Peyer's patch (tissue), 4 donors: ENCODE results near the gene MIEN1. TPM values are rescaled to one million over a fixed set of nuclear protein-coding genes. Genes with fewer than 3 reads are reported as not detected.
A peak's percentile ranks its signal among the peaks of the same experiment; 100 is the strongest.

Experiments used
- DNase-seq, 3 donors: peaks; one replicate each; pipeline ENCODE4 v3.0.0-alpha.2; 2017 to 2019
- H3K27ac ChIP-seq, 4 donors: fragments of 200-600 bp; sonication (generic); one replicate each; pipeline ENCODE4 v1.5.1; 2016 to 2019
- H3K27me3 ChIP-seq, 2 donors: fragments of 200-600 bp; sonication (generic); one replicate each; pipeline ENCODE4 v1.5.1; 2019
- H3K36me3 ChIP-seq, 3 donors: fragments of 200-600 bp; sonication (generic); one replicate each; pipeline ENCODE4 v1.5.1; 2016 to 2019
- H3K4me1 ChIP-seq, 4 donors: fragments of 200-600 bp; sonication (generic); one replicate each; pipeline ENCODE4 v1.5.1; 2016 to 2019
- H3K4me3 ChIP-seq, 4 donors: fragments of 200-600 bp; sonication (generic); 1 replicate in 3 of 4; 2 replicates in 1 of 4; pipeline ENCODE4 v1.5.1; 2016 to 2019; ENCODE audit warnings: mild to moderate bottlenecking in 1 of 4
- H3K9me3 ChIP-seq, 4 donors: fragments of 200-600 bp; sonication (generic); one replicate each; pipeline ENCODE4 v1.5.1; 2016 to 2019; ENCODE audit warnings: mild to moderate bottlenecking in 1 of 4
- CTCF ChIP-seq, 6 experiments: fragments of 450-650 bp in 4 of 6; fragments of 200-600 bp in 2 of 6; sonication (generic) in 1 of 6; IDR thresholded peaks; one replicate each; pipeline ENCODE4 v1.5.1; 2017 to 2019; ENCODE audit warnings: antibody characterized with exemption in 6 of 6, mild to moderate bottlenecking in 3 of 6, moderate library complexity in 1 of 6
- POLR2A ChIP-seq, 2 donors: fragments of 450-650 bp; IDR thresholded peaks; one replicate each; pipeline ENCODE4 v1.5.1; 2017; ENCODE audit warnings: antibody characterized with exemption in 2 of 2, mild to moderate bottlenecking in 2 of 2, moderate library complexity in 2 of 2
- total RNA-seq, 4 donors: library from RNA; depleted of rRNA; stranded (reverse); fragments of >200 nt; gene quantifications; one replicate each; pipeline ENCODE4 v1.1.0, GENCODE V29; 2016

Gene MIEN1
- total RNA-seq, 4 donors from 2014 or later = 44.6 to 74.9 (median 57.9) TPM

DNA sequence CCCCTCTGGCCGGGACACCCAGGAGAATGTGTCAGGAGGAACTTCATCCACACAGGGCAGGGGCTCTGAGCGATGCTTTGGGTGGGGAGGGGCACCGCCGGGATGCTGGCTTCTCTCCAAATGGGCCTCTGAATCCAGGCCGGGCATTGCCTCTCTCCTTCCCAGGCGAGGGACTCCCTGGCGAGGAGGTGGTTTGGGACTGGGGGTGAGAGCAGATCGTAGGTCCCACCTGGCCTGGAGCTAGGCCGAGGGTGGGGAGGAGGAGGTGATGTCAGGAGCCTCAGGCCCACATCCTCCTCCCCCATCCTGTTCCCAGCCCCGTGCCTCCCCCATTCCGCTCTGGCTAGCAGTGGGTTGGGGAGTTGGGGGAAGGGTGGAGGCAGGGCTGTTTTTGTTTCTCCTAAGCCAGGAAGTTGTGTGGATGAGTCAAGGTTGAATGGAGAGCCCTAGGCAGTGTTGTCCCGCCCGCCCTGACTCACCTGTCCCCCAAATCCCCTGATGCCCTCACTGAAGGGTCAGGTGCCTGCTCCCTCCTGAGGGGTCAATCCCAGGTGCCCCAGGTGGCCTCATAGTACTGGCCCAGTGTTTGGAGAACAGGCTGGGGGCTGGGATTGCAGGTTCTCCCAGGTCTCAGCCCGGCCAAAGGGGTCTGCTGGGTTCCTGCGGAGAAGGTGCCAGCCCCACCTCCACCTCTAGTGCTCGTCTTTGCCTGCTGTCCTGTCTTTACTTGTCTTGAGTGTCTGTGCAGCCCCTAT, 10.2 kb upstream of the MIEN1 start:
- Histone ChIP-seq H3K4me3 (peak overlapping the region in 2 of 4 donors; percentile 63 to 66), H3K27me3 (no peaks in the 10 kb centered on the region), H3K27ac (peak overlapping the region in 3 of 4 donors; percentile 69 to 90 (median 86)), H3K36me3 (peaks cover 0 to 34% (median 0%) of the 10 kb centered on the region in 3 donors), H3K9me3 (no peaks in the 10 kb centered on the region), H3K4me1 (peaks cover 0 to 34% (median 15%) of the 10 kb centered on the region in 4 donors)
- DNase-seq = peak in 1 of 3 donors; percentile 56
- TF ChIP-seq CTCF (IDR thresholded peaks at IDR 0.05) (no peak), POLR2A (IDR thresholded peaks at IDR 0.05) (no peak)

DNA sequence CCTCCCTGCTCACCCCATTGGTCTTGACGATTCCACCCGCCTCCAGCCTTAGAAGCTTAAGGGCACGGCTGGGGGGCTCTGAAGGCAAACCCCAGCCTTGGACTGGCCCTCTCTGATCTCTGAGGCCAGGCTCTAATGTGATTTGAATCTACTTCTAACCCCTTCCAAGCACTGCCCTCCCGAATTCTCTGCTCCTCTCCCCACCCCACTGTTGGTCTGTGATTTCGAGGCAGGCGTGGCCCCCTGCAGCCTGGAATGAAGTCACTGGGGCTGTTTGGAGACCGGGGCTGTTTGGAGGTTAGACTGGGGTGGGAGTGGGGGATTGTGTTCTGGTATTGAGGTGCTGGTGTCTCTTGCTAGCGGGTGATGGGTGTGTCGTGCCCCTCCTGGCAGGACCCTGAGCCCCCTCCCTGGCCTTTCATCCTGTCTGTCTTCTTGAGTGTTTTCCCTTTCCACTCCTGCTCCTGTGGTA, 9.6 kb upstream of the MIEN1 start:
- H3K27me3 ChIP-seq = no peaks in the 10 kb centered on the region
- H3K36me3 ChIP-seq = peaks cover 0 to 28% (median 0%) of the 10 kb centered on the region in 3 donors
- no peaks in the 10 kb centered on the region for H3K9me3 ChIP-seq
- TF ChIP-seq CTCF (IDR thresholded peaks at IDR 0.05) (no peak), POLR2A (IDR thresholded peaks at IDR 0.05) (no peak)
- H3K4me3 ChIP-seq = peak overlapping the region; percentile 26 to 66 (median 50)
- peak overlapping the region in 3 of 4 donors; percentile 69 to 90 (median 86) for H3K27ac ChIP-seq
- H3K4me1 ChIP-seq = peaks cover 0 to 34% (median 15%) of the 10 kb centered on the region in 4 donors
- no peak for DNase-seq

DNA sequence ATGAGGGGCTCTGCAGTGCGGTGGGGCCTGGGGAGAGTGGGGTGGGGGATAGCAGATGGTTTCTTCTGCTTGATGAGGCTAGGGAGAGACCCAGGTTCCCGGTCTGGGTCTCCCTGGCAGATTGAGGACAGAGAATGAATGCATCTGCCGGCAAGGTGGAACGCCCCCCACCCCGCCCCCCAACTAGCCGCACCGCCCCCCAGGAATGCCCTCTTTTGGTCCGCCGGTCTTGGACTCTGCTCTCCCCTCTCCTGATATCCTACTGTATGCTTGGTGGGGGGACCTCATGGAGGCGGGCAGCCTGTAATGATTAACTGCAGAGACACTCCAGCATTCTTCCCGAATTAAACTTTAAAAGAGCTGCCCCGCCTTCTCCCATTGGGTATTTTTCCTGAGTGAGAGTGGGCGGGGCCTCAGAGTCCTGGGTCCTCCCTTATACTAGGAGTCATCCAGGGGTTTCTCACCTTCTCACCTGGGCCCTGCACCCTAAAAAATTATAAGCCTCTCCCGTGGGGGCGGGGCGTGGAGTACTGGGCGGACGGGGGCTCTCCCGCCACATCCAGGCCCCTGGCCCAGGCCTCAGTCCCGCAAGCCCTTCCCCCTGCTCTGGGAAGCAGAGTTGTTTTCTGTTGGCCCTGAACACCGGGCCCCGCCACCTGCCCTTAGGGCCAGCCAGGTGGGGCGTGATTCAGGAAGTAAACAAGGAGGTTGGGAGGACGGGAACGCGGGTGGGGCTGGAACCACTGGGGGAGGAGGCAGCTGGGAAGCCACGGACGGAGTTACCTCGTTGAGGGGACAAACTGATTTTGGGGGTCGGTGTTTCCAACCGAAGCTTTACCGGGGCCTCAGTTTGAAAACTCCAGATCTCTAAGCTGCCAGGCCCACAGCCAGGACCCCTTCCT, 8.9 kb upstream of the MIEN1 start:
- H3K27me3 ChIP-seq = no peaks in the 10 kb centered on the region

DNA sequence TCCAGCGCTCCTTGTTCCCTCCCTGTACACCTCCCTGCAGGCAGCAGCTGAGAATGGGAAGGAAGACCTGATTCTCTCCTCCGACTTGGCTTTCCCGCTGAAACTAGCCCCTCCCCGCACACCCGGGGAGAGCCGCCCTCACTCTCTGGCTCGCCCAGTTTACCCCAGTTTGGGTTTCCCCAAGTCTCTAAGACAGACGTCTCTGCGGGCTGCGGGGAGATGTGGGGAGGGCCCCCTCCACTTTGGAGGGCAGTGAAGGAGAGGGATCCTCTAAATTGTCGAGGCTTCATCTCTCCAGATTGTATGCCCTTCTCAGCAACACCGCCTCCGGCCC, 8.2 kb upstream of the MIEN1 start:
- DNase-seq = peak in 2 of 3 donors; percentile 68 to 80
- Histone ChIP-seq H3K27me3 (no peaks in the 10 kb centered on the region), H3K4me1 (peaks cover 0 to 34% (median 15%) of the 10 kb centered on the region in 4 donors)

More for the DNA sequence above, 8.9 kb upstream of the MIEN1 start:
- H3K4me1 ChIP-seq = peaks cover 0 to 34% (median 15%) of the 10 kb centered on the region in 4 donors
- no peak for TF ChIP-seq CTCF (IDR thresholded peaks at IDR 0.05)
- TF ChIP-seq POLR2A (IDR thresholded peaks at IDR 0.05) = peak; percentile 13 to 50
- DNase-seq = peak in 2 of 3 donors; percentile 90 to 92
- H3K27ac ChIP-seq = peak overlapping the region in 3 of 4 donors; percentile 69 to 90 (median 86)
- H3K9me3 ChIP-seq = no peaks in the 10 kb centered on the region
- peak overlapping the region; percentile 26 to 66 (median 50) for H3K4me3 ChIP-seq
- H3K36me3 ChIP-seq = peaks cover 0 to 21% (median 0%) of the 10 kb centered on the region in 3 donors

More for the DNA sequence above, 8.2 kb upstream of the MIEN1 start:
- H3K27ac ChIP-seq = peak overlapping the region in 3 of 4 donors; percentile 69 to 90 (median 86)
- H3K9me3 ChIP-seq = no peaks in the 10 kb centered on the region
- peak overlapping the region; percentile 26 to 66 (median 50) for H3K4me3 ChIP-seq
- TF ChIP-seq CTCF (IDR thresholded peaks at IDR 0.05) (no peak), POLR2A (IDR thresholded peaks at IDR 0.05) (no peak)
- peaks cover 0 to 14% (median 0%) of the 10 kb centered on the region in 3 donors for H3K36me3 ChIP-seq
